Neural progenitor cell (in vitro differentiated cells): Measurements from ENCODE around the gene TAOK1. TPM values are rescaled to one million over a fixed set of nuclear protein-coding genes. Genes with fewer than 3 reads are reported as not detected.

Experiments
- DNase-seq: peaks from one replicate; pipeline ENCODE4 v3.0.0-alpha.2; 2016; ENCODE audit warnings: low spot score
- H2AFZ ChIP-seq: fragments of 200-600 bp; sonication (generic); replicated peaks from 2 replicates; pipeline ENCODE4 v1.6.1; 2016; ENCODE audit warnings: antibody characterized with exemption
- H3F3A ChIP-seq: fragments of 200-600 bp; sonication (generic); 2 replicates; pipeline ENCODE4 v1.6.1; 2016; ENCODE audit warnings: antibody characterized with exemption, low read depth
- H3K27ac ChIP-seq: fragments of 200-600 bp; sonication (generic); 2 replicates; pipeline ENCODE4 v1.5.1; 2016; ENCODE audit warnings: mild to moderate bottlenecking
- H3K27me3 ChIP-seq: fragments of 200-600 bp; sonication (generic); 2 replicates; pipeline ENCODE4 v1.6.1; 2016; ENCODE audit warnings: mild to moderate bottlenecking, moderate library complexity
- H3K36me3 ChIP-seq: fragments of 200-600 bp; sonication (generic); 2 replicates; pipeline ENCODE4 v1.5.1; 2016
- H3K4me1 ChIP-seq: fragments of 200-600 bp; sonication (generic); 2 replicates; pipeline ENCODE4 v1.6.1; 2016; ENCODE audit warnings: mixed run types
- H3K4me2 ChIP-seq: fragments of 200-600 bp; sonication (generic); 2 replicates; pipeline ENCODE4 v1.6.1; 2016
- H3K4me3 ChIP-seq: fragments of 200-600 bp; sonication (generic); 2 replicates; pipeline ENCODE4 v1.5.1; 2016
- H3K79me2 ChIP-seq: fragments of 200-600 bp; sonication (generic); 2 replicates; pipeline ENCODE4 v1.6.1; 2016; ENCODE audit warnings: low read depth
- H3K9ac ChIP-seq: fragments of 200-600 bp; sonication (generic); 2 replicates; pipeline ENCODE4 v1.6.1; 2016
- H3K9me3 ChIP-seq: fragments of 200-600 bp; sonication (generic); 2 replicates; pipeline ENCODE4 v1.5.1; 2016; ENCODE audit warnings: low read depth
- H4K20me1 ChIP-seq: fragments of 200-600 bp; sonication (generic); 2 replicates; pipeline ENCODE4 v1.6.1; 2016; ENCODE audit warnings: low read depth
- H3K27ac Mint-ChIP-seq: 3 replicates; pipeline ENCODE4 v1.8.0; 2021; ENCODE audit warnings: mixed read lengths
- H3K27me3 Mint-ChIP-seq: 2 replicates; pipeline ENCODE4 v1.8.0; 2022; ENCODE audit warnings: low read depth, mild to moderate bottlenecking, inconsistent platforms, moderate library complexity, mixed read lengths; ENCODE audit not compliant: insufficient read depth
- H3K36me3 Mint-ChIP-seq: 3 replicates; pipeline ENCODE4 v1.8.0; 2021; ENCODE audit warnings: mixed read lengths
- H3K4me1 Mint-ChIP-seq: 3 replicates; pipeline ENCODE4 v1.8.0; 2021; ENCODE audit warnings: mixed read lengths
- H3K4me3 Mint-ChIP-seq: 3 replicates; pipeline ENCODE4 v1.8.0; 2021; ENCODE audit warnings: mild to moderate bottlenecking, moderate library complexity, mixed read lengths
- H3K9me3 Mint-ChIP-seq: 3 replicates; pipeline ENCODE4 v1.8.0; 2020; ENCODE audit warnings: mixed read lengths
- CTCF ChIP-seq: fragments of 200-600 bp; sonication (generic); IDR thresholded peaks from 2 replicates; pipeline ENCODE4 v1.5.1; 2017; ENCODE audit warnings: antibody characterized with exemption, mild to moderate bottlenecking
- EZH2 ChIP-seq: fragments of 200-600 bp; sonication (generic); IDR thresholded peaks from 2 replicates; pipeline ENCODE4 v1.6.1; 2017; ENCODE audit warnings: antibody characterized with exemption, mild to moderate bottlenecking, moderate library complexity
- EZH2phosphoT487 ChIP-seq: fragments of 200-600 bp; sonication (generic); IDR thresholded peaks from 2 replicates; pipeline ENCODE4 v1.6.1; 2017; ENCODE audit warnings: antibody characterized with exemption
- total RNA-seq: library from RNA; depleted of rRNA; stranded (reverse); fragments of >200 nt; gene quantifications from 2 replicates; pipeline ENCODE4 v1.2.3, GENCODE V29; 2015; ENCODE audit warnings: low replicate concordance

Gene TAOK1
- total RNA-seq, 1 donor from 2014 or later = 125 TPM

GRCh38 chr17:29576214-29577000 lies 186.2 kb downstream of the TAOK1 start:
- TF ChIP-seq EZH2phosphoT487 (no peak), CTCF (no peak), EZH2 (no peak)
- Histone ChIP-seq H3K4me3 (no peak overlapping the region), H3K27me3 (no peaks in the 10 kb centered on the region), H3K9ac (no peak overlapping the region), H4K20me1 (peaks cover 59% of the 10 kb centered on the region), H3K36me3 (no peaks in the 10 kb centered on the region), H3F3A (peaks cover 12% of the 10 kb centered on the region), H3K79me2 (no peaks in the 10 kb centered on the region), H3K4me2 (no peak overlapping the region), H3K4me1 (peaks cover 9% of the 10 kb centered on the region), H3K27ac (no peak overlapping the region), H3K9me3 (no peaks in the 10 kb centered on the region), H2AFZ (no peak overlapping the region)
- Mint-ChIP-seq H3K27me3 (peaks cover 5% of the 10 kb centered on the region), H3K4me3 (no peak overlapping the region), H3K4me1 (peaks cover 11% of the 10 kb centered on the region), H3K9me3 (no peaks in the 10 kb centered on the region), H3K36me3 (peaks cover 4% of the 10 kb centered on the region), H3K27ac (no peak overlapping the region)
- no peak for DNase-seq

- Histone ChIP-seq H3K9me3 (no peaks in the 10 kb centered on the region), H3K9ac (no peak overlapping the region), H3K27ac (no peak overlapping the region), H3K27me3 (no peaks in the 10 kb centered on the region), H3F3A (peaks cover 12% of the 10 kb centered on the region), H3K4me1 (peaks cover 9% of the 10 kb centered on the region), H3K4me2 (no peak overlapping the region), H2AFZ (no peak overlapping the region), H3K79me2 (no peaks in the 10 kb centered on the region), H3K36me3 (no peaks in the 10 kb centered on the region), H3K4me3 (no peak overlapping the region), H4K20me1 (peaks cover 56% of the 10 kb centered on the region)
- peaks cover 5% of the 10 kb centered on the region for H3K27me3 Mint-ChIP-seq
- H3K4me3 Mint-ChIP-seq = no peak overlapping the region
- peaks cover 4% of the 10 kb centered on the region for H3K36me3 Mint-ChIP-seq
- no peak for TF ChIP-seq CTCF
- TF ChIP-seq EZH2 = no peak
- no peak for TF ChIP-seq EZH2phosphoT487
- H3K27ac Mint-ChIP-seq = no peak overlapping the region
- H3K9me3 Mint-ChIP-seq = no peaks in the 10 kb centered on the region
- DNase-seq = no peak
- peaks cover 11% of the 10 kb centered on the region for H3K4me1 Mint-ChIP-seq
Observed at GRCh38 chr17:29577001-29577370, 186.8 kb downstream of the TAOK1 start.

GRCh38 chr17:29577385-29578211 lies 187.4 kb downstream of the TAOK1 start:
- H3K9me3 Mint-ChIP-seq = no peaks in the 10 kb centered on the region
- H3K27me3 Mint-ChIP-seq = peaks cover 5% of the 10 kb centered on the region
- H3K4me2 ChIP-seq = no peak overlapping the region
- TF ChIP-seq CTCF (no peak), EZH2phosphoT487 (no peak), EZH2 (no peak)
- H3K9me3 ChIP-seq = no peaks in the 10 kb centered on the region
- H3K36me3 Mint-ChIP-seq = peaks cover 4% of the 10 kb centered on the region
- H4K20me1 ChIP-seq = peaks cover 55% of the 10 kb centered on the region
- H3K4me1 ChIP-seq = peaks cover 5% of the 10 kb centered on the region
- DNase-seq = no peak
- no peak overlapping the region for H3K9ac ChIP-seq
- no peak overlapping the region for H3K27ac Mint-ChIP-seq
- H3K27ac ChIP-seq = no peak overlapping the region
- no peaks in the 10 kb centered on the region for H3K36me3 ChIP-seq
- H3K79me2 ChIP-seq = no peaks in the 10 kb centered on the region
- H3K4me1 Mint-ChIP-seq = peaks cover 15% of the 10 kb centered on the region
- H3F3A ChIP-seq = peaks cover 12% of the 10 kb centered on the region
- no peaks in the 10 kb centered on the region for H3K27me3 ChIP-seq
- no peak overlapping the region for H2AFZ ChIP-seq
- no peak overlapping the region for H3K4me3 Mint-ChIP-seq
- H3K4me3 ChIP-seq = no peak overlapping the region
